ES-I3 (cell line): ENCODE measurements around the gene FCHSD2.
"Not testable (repeated sequence)": the region's sequence is repeated elsewhere in the genome, so short reads cannot be mapped to it uniquely, and the experiment has no call there.

ENCODE experiments used
- H3K36me3 ChIP-seq: 2 replicates; pipeline ENCODE4 v1.6.1; 2013; ENCODE audit warnings: mild to moderate bottlenecking, low read length, control low read depth, moderate library complexity; ENCODE audit not compliant: insufficient read depth
- H3K4me1 ChIP-seq: 2 replicates; pipeline ENCODE4 v1.6.1; 2013; ENCODE audit warnings: mild to moderate bottlenecking, control low read depth, low read length; ENCODE audit not compliant: insufficient read depth
- H3K9ac ChIP-seq: 2 replicates; pipeline ENCODE4 v1.6.1; 2013; ENCODE audit warnings: low read depth, mild to moderate bottlenecking, low read length, moderate library complexity
- H3K9me3 ChIP-seq: 2 replicates; pipeline ENCODE4 v1.6.1; 2013; ENCODE audit warnings: mild to moderate bottlenecking, low read length, moderate library complexity; ENCODE audit not compliant: control insufficient read depth, insufficient read depth

Gene FCHSD2

DNA sequence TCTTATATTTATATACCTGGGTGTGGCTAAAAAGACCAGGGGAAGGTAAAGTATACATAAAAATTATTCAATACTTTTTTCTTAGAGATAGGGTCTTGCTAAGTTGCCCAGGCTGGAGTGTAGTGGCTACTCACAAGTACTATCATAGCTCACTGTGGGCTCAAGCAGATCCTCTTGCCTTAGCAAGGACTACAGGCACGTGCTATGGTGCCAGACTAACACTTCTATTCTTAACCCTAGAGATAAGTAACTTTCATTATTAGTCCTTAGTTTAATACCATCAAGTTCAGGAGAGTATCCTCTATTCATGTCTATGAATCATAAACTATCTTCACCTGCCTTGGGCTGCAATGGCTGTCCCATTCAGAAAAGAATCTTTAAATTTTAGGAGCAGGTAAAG is 11.9 kb downstream of the FCHSD2 start:
- H3K36me3 ChIP-seq, result no peaks in the 10 kb centered on the region
- H3K4me1 ChIP-seq, result no peaks in the 10 kb centered on the region
- H3K9me3 ChIP-seq, result no peaks in the 10 kb centered on the region
- no peak overlapping the region for H3K9ac ChIP-seq

DNA sequence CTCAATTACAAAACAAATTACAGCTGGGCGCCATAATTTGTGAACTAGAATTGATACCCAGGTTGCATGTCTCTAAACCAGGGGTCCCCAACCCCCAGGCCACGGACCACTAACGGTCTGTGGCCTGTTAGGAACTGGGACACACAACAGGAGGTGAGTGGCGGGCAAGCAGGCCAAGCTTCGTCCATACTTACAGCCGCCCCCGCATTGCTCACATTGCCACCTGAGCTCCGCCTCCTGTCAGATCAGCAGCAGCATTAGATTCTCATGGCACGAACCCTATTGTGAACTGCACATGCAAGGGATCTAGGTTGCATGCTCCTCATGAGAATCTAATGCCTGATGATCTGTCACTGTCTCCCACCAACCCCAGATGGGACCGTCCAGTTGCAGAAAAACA is 12.9 kb downstream of the FCHSD2 start:
- no peaks in the 10 kb centered on the region for H3K36me3 ChIP-seq
- H3K9me3 ChIP-seq, result no peaks in the 10 kb centered on the region
- H3K4me1 ChIP-seq, result no peaks in the 10 kb centered on the region
- no peak overlapping the region for H3K9ac ChIP-seq

DNA sequence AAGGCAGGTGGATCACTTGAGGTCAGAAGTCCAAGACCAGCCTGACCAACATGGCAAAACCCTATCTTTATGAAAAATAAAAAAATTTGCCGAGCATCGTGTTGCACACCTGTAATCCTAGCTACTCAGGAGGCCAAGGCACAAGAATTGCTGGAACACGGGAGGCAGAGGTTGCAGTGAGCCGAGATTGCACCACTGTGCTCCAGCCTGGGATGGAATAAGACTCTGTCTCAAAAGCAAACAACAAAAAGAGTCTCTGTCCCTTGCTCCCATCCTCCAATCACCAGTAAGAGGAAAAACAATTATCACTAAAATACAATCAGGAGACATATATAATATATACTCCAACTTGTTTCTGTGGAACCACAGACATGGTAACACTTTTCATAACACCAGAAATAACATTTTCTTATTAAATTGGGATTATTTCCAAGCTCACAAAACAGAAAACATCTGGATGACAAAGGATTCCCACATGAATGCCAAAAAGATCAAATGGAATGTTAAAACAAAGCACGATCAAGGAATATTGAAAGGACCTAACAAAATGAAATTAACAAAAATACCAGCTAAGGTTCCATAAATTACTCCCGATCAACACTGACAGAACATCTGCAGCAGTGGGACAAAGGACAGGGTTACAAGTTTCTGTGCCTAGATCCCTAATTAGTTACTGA is 15.2 kb downstream of the FCHSD2 start:
- no peak overlapping the region for H3K9ac ChIP-seq
- H3K36me3 ChIP-seq, result no peaks in the 10 kb centered on the region
- no peaks in the 10 kb centered on the region for H3K9me3 ChIP-seq
- H3K4me1 ChIP-seq, result peaks cover 4% of the 10 kb centered on the region; the same call in 1 of the 2 replicates

DNA sequence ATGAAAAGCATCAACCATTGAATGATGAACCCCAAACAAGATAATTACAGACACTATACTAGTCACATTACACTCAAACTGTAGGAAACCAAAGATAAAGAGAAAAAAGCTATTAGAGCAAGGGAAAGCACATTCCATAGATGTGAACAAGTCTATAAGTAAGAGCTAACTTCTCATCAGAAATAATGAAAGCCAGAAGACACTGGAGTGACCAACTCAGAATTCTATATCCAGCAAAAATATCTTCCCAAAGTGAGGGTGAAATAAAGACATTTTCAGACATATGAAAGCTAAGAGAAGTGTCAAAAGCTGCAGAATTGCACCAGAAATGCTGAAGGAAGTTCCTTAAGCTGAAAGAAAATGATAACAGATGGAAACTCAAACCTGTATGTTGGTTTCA is 17.3 kb downstream of the FCHSD2 start:
- no peak overlapping the region for H3K9ac ChIP-seq

DNA sequence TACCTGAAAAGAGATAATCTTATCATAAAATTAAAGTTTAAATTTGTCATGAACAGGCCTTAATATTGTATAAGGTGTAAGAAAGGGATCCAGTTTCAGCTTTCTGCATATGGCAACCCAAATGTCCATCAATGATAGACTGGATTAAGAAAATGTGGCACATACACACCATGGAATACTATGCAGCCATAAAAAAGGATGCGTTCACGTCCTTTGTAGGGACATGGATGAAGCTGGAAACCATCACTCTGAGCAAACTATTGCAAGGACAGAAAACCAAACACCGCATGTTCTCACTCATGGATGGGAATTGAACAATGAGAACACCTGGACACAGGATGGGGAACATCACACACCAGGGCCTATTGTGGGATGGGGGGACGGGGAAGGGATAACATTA is 18.2 kb downstream of the FCHSD2 start:
- not testable (repeated sequence) for H3K9ac ChIP-seq, H3K36me3 ChIP-seq, H3K9me3 ChIP-seq, H3K4me1 ChIP-seq

More for the DNA sequence above, 17.3 kb downstream of the FCHSD2 start:
- Histone ChIP-seq H3K4me1 (peaks cover 4% of the 10 kb centered on the region; the same call in 1 of the 2 replicates), H3K36me3 (no peaks in the 10 kb centered on the region), H3K9me3 (no peaks in the 10 kb centered on the region)

DNA sequence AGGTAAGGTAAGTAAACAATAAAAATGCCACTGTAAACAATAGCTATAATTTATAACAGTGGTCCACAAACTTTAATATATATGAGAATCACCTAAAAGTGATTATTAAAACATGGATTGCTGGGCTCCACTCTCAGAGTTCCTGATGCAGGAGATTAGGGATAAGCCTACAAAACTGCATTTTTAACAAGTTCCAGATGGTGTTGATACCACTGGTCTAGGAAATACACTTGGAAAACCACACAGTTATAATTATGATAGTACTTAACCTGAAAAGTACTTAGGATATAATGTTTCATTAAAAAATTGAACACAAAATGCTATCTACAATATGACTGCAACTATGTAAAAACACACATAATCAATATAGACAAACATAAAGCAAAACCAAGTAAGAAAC is 20.4 kb downstream of the FCHSD2 start:
- no peaks in the 10 kb centered on the region for H3K36me3 ChIP-seq
- H3K4me1 ChIP-seq, result peaks cover 4% of the 10 kb centered on the region; the same call in 1 of the 2 replicates
- H3K9ac ChIP-seq, result no peak overlapping the region
- H3K9me3 ChIP-seq, result no peaks in the 10 kb centered on the region

DNA sequence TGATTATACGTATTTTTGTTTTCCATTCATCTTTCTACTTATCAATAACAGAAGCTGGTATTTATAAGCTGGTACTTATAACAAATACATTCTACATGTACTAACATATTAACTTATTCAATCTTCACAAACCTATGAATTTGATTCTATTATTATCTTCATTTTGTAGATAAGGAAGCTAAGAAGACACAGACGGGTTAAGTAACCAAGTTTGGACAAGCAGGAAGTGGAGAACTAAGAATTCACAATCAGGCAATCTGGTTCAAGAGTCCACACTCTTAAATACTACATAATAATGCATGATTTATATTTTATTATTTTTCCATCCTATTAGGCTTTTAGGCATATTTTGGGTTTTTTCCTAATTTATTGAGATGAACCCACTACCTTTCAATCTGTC is 25.0 kb downstream of the FCHSD2 start:
- Histone ChIP-seq H3K4me1 (no peaks in the 10 kb centered on the region), H3K36me3 (no peaks in the 10 kb centered on the region), H3K9ac (no peak overlapping the region), H3K9me3 (no peaks in the 10 kb centered on the region)

DNA sequence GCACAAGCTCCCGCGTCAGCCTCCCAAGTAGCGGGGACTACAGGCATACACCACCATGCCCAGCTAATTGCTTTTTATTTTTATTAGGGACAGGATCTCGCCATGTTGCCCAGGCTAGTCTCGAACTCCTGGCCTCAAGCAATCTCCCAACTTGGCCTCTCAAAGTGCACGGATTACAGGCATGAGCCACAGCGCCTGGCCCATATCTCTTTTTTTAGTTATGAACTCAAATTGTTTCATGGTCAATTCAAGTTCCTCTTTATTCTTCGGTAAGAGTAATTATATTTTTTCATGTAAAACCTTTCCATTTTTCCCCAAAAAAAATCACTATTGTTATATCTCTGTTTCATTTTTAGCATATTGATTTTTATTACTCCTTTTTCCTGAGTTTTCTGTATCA is 25.5 kb downstream of the FCHSD2 start:
- no peaks in the 10 kb centered on the region for H3K36me3 ChIP-seq
- H3K9me3 ChIP-seq, result no peaks in the 10 kb centered on the region
- H3K4me1 ChIP-seq, result no peaks in the 10 kb centered on the region
- no peak overlapping the region for H3K9ac ChIP-seq

DNA sequence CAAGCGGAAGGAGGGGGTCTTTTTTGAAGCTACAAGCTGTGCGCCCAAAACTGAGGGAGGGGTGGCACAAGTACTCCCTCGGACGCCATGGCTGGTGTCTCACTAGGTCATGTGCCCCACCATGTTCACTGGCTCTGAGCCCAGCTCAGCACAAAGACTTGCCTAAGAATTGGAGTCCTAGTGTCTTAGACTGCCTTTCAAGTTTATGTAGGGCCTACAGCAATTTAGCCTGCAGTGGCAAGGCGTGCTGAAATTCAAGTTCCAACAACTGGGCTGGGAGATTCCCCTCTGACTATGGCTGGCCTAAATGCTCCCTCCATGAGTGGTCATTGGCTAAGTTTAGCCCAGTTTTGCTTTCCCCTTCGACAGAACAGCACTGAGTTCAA is 27.3 kb downstream of the FCHSD2 start:
- no peaks in the 10 kb centered on the region for H3K4me1 ChIP-seq
- no peaks in the 10 kb centered on the region for H3K9me3 ChIP-seq
- H3K36me3 ChIP-seq, result no peaks in the 10 kb centered on the region
- no peak overlapping the region for H3K9ac ChIP-seq

DNA sequence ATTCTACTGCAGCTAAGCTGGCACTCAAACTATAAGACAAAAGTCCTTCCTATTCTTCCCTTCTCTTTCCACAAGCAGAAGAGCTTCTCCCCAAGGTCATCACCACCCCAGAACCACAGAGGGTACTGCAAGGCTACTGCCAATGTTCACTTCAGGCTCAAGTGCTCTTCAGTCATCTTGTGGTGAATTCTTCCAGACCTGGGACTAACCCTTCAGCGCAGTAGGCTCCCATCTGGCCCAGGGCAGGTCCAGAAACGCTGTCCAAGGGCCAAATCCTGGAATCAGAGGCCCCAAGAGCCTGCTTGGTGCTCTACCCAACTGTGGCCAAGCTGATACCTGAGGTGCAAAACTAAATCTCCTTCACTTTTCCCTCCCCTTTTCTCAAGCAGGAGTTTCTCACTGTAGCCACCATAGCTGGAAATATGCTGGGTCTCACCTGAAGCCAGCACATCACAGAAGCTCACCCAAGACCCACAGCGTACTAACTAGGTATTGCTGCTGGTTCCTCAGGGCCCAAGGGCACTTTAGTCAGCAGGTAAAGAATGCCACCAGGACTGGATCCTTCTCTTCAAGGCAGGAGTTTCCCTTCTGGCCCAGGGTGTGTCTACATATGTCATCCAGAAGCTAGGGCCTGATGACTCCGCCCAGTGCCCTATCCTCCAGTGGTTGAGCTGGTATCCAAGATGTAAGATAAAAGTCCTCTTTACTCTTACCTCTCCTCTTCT is 27.8 kb downstream of the FCHSD2 start:
- no peaks in the 10 kb centered on the region for H3K36me3 ChIP-seq
- no peaks in the 10 kb centered on the region for H3K9me3 ChIP-seq
- H3K4me1 ChIP-seq, result no peaks in the 10 kb centered on the region
- no peak overlapping the region for H3K9ac ChIP-seq

DNA sequence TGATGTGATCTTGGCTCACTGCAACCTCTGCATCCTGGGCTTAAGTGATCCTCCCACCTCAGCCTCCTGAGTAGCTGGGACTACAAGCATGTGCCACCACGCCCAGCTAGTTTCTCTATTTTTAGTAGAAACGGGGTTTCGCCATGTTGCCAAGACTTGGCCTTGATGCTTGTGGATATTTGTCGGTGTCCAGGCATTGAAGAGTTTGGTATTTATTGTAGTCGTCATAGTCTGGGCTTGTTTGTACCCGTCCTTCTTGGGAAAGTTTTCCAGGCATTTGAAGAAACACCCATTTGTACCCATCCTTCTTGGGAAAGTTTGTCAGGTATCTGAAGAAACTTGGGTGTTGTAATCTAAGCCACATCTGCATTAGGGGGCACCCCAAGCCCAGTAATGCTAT is 28.7 kb downstream of the FCHSD2 start:
- H3K36me3 ChIP-seq, result no peaks in the 10 kb centered on the region

DNA sequence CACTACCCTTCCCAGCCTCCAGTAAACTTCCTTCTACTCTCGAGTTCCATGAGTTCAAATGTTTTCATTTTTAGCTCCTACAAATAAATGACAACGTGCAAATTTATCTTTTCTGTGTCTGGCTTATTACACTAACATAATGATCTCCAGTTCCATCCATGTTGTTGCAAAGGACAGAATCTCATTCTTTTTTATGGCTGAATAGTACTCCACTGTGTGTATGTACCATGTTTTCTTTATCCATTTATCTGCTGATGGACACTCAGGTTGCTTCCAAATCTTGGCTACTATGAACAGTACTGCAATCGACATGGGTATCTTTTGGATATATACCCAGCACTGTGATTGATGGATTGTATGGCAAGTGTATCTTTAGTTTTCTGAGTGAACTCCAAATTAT is 34.5 kb downstream of the FCHSD2 start:
- no peak overlapping the region for H3K9ac ChIP-seq
- H3K36me3 ChIP-seq, result no peaks in the 10 kb centered on the region
- no peaks in the 10 kb centered on the region for H3K9me3 ChIP-seq
- no peaks in the 10 kb centered on the region for H3K4me1 ChIP-seq

More for the DNA sequence above, 28.7 kb downstream of the FCHSD2 start:
- Histone ChIP-seq H3K4me1 (no peaks in the 10 kb centered on the region), H3K9ac (no peak overlapping the region), H3K9me3 (no peaks in the 10 kb centered on the region)

DNA sequence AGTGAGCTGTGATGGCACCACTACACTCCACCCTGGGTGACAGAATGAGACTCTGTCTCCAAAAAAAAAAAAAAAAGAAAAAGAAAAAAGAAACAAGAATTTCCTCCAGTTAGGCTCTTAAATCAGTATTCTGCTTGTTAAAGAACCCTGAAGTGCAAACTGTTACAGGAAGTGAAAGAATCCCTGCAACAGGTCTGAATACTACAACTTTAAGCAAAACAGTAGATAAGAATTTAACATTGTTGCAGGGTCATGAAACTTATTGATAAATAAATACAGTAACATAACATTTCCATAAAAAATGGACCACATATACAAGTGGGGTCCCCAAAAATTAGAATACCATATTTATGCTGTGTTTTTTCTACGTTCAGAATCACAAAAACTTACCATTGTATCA is 35.8 kb downstream of the FCHSD2 start:
- Histone ChIP-seq H3K9ac (no peak overlapping the region), H3K4me1 (no peaks in the 10 kb centered on the region), H3K36me3 (no peaks in the 10 kb centered on the region), H3K9me3 (no peaks in the 10 kb centered on the region)

DNA sequence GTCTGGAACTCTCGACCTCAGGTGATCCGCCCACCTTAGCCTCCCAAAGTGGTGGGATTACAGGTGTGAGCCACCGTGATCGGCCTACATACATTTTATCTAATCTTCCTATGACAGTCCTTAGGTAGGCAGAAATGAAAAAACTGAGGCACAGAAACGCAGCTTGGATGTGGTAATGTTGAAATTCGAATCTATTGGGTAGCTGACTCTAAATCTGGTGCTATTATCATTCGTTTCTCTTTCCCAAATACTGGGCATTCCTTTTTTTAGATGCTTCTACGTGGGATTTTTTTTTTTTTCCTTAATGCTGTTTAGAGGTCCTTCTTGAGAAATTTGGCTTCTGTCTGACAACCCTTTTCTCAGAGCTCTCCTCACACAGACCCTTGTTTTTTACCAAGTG is 41.5 kb downstream of the FCHSD2 start:
- Histone ChIP-seq H3K9ac (no peak overlapping the region), H3K36me3 (no peaks in the 10 kb centered on the region), H3K4me1 (no peaks in the 10 kb centered on the region), H3K9me3 (no peaks in the 10 kb centered on the region)

DNA sequence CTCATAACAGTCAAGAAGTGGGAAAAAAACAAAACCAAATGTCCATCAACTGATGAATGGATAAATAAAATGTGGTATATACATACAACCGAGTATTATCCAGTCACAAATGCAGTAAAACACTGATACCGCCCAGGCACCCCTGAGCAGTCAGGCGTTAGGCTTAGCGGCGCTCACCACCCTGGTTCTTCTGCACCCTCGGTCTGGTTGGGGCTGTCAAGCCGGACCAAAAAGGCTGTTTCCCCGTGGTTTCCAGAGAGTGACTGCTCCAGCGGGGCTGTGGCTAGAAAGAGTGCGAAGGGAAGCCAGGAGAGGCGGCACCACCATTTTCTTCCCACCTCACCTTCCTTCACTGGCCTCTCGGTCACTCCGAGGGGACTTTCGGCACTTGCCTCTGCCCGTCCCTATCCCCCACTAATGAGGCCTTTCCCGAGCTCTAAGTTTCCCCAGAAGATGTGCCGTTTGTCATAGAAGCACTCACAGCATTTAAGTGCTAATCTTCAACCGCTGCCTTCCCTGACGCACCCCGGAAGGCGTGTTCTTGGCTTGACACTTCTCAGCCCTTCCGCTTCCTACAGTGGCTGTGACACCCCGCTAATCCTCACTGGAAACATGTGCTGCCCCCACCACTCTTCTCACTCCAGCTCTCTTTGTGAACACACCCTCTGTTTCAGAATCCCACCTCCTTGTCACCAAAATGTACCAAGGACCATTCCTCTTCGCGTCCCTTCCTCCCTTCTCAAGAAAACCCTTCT is 42.4 kb downstream of the FCHSD2 start:
- no peak overlapping the region for H3K9ac ChIP-seq
- no peaks in the 10 kb centered on the region for H3K4me1 ChIP-seq
- no peaks in the 10 kb centered on the region for H3K36me3 ChIP-seq
- no peaks in the 10 kb centered on the region for H3K9me3 ChIP-seq
